ENCODE measurements around the gene TUBB2B. TPM values are rescaled to one million over a fixed set of nuclear protein-coding genes. Genes with fewer than 3 reads are reported as not detected.

The TUBB2B gene
- total RNA-seq, 1 donor from 2014 or later: 6.9 TPM

- Histone ChIP-seq H3K4me3 (no peak overlapping the region), H3K27me3 (no peaks in the 10 kb centered on the region), H3K4me1 (no peaks in the 10 kb centered on the region), H3K27ac (no peak overlapping the region), H3K36me3 (peaks cover 0 to 42% of the 10 kb centered on the region in 2 donors), H3K9me3 (no peaks in the 10 kb centered on the region)
- TF ChIP-seq, protein P1, sequence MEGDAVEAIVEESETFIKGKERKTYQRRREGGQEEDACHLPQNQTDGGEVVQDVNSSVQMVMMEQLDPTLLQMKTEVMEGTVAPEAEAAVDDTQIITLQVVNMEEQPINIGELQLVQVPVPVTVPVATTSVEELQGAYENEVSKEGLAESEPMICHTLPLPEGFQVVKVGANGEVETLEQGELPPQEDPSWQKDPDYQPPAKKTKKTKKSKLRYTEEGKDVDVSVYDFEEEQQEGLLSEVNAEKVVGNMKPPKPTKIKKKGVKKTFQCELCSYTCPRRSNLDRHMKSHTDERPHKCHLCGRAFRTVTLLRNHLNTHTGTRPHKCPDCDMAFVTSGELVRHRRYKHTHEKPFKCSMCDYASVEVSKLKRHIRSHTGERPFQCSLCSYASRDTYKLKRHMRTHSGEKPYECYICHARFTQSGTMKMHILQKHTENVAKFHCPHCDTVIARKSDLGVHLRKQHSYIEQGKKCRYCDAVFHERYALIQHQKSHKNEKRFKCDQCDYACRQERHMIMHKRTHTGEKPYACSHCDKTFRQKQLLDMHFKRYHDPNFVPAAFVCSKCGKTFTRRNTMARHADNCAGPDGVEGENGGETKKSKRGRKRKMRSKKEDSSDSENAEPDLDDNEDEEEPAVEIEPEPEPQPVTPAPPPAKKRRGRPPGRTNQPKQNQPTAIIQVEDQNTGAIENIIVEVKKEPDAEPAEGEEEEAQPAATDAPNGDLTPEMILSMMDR (IDR thresholded peaks at IDR 0.05): no peak
- TF ChIP-seq POLR2A (IDR thresholded peaks at IDR 0.05) (no peak), POLR2AphosphoS5 (IDR thresholded peaks at IDR 0.05; ENCODE audit: insufficient read depth in 1 of 2, low read depth in 1 of 2) (no peak)
- DNase-seq (ENCODE audit: extremely low spot score in 2 of 2): no peak
- intact Hi-C loops (cut with DNase I): no loop called here
Measured at GRCh38 chr6:3272911-3273547, 45.6 kb upstream of the TUBB2B start.

DNA sequence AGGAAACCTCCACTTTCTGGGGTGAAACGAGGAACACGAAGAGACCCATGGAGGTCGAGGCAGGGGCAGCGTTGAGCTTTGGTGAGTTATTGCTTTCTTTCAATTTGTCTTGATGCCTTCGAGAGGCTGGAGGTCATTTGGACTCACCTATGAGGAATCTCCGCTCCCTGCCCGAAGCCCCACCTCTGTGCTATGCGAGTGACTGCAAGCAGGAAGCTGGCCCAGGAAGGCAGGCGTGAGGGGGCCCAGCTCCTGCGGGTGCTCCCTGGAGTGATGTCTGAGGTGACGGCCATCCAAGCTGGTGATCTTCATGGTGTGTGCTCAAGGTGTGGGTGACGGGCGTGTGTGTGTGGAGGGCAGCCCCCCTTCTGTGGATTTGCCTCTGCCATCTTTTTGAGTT lies 44.3 kb upstream of the TUBB2B start:
- Histone ChIP-seq H3K27ac (no peak overlapping the region), H3K27me3 (no peaks in the 10 kb centered on the region), H3K36me3 (peaks cover 0 to 42% of the 10 kb centered on the region in 2 donors), H3K4me1 (no peaks in the 10 kb centered on the region), H3K9me3 (no peaks in the 10 kb centered on the region), H3K4me3 (no peak overlapping the region)
- TF ChIP-seq POLR2AphosphoS5 (IDR thresholded peaks at IDR 0.05; ENCODE audit: insufficient read depth in 1 of 2, low read depth in 1 of 2) (no peak), POLR2A (IDR thresholded peaks at IDR 0.05) (no peak)
- TF ChIP-seq, protein P1 (IDR thresholded peaks at IDR 0.05): no peak
- DNase-seq (ENCODE audit: extremely low spot score in 2 of 2): no peak
- intact Hi-C loops (cut with DNase I): no loop called here

DNA sequence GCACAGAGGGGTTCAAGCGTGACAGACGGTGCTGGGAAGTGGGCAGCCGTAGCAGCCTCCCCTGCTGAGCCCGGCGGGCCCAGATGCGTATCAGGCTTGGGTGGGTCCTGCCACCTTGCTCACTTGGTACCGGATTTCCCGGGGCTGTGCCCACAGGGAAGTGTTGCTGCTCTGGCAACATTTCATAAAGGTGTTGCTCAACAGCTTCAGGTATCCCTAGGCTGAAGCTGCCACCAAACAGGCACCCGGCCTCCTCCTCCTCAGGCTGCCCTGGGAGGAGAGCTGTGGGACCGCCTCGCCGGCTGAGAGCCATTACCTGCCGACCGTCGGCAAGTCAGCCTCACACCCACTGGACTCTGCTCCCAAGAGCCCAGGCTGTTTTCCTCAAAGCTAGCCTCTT lies 42.8 kb upstream of the TUBB2B start:
- intact Hi-C loops (cut with DNase I): no loop called here
- TF ChIP-seq, protein P1 (IDR thresholded peaks at IDR 0.05): no peak
- TF ChIP-seq POLR2A (IDR thresholded peaks at IDR 0.05) (no peak), POLR2AphosphoS5 (IDR thresholded peaks at IDR 0.05; ENCODE audit: insufficient read depth in 1 of 2, low read depth in 1 of 2) (no peak)
- peaks cover 3% of the 10 kb centered on the region for H3K4me1 ChIP-seq
- DNase-seq (ENCODE audit: extremely low spot score in 2 of 2): no peak
- no peaks in the 10 kb centered on the region for H3K9me3 ChIP-seq
- H3K4me3 ChIP-seq: no peak overlapping the region
- H3K27me3 ChIP-seq: no peaks in the 10 kb centered on the region
- no peak overlapping the region for H3K27ac ChIP-seq
- peaks cover 0 to 42% of the 10 kb centered on the region in 2 donors for H3K36me3 ChIP-seq

DNA sequence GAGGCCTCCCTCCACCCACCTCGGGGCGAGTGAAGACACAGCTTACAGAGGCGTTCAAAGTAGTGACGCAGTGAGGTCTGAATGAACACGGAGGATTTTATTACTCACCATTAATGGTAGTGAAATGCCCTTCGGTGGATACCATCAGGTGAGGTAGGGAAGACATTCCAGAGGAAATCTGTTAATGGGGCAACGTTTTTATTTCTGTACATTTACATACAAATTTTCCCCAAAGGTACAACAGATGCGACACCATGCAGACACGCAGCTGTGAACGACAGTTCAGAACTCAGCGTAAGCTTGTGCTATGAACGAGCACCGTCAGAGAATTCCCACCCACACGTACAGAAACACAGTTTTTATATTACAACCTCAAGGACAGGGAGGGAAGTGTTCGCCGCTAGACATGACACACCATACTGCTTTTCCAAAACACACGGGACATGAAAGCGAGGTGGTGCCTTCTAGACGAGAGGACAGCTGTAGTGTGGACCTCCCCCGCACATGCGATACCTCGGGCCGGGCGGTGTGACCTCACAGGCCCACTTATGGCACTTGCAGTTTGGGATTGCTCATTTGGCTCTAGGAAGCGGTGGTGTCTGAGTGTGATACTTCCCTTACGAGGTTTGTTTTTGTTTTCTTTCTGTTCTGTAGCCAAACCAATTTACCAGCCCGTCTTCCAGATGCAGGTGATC lies 42.0 kb upstream of the TUBB2B start:
- peaks cover 5% of the 10 kb centered on the region for H3K4me1 ChIP-seq
- intact Hi-C loops (cut with DNase I): no loop called here
- H3K4me3 ChIP-seq: no peak overlapping the region
- no peak for DNase-seq (ENCODE audit: extremely low spot score in 2 of 2)
- no peak overlapping the region for H3K27ac ChIP-seq
- no peak for TF ChIP-seq POLR2A (IDR thresholded peaks at IDR 0.05)
- TF ChIP-seq, protein P1 (IDR thresholded peaks at IDR 0.05): no peak
- H3K9me3 ChIP-seq: no peaks in the 10 kb centered on the region
- no peaks in the 10 kb centered on the region for H3K27me3 ChIP-seq
- H3K36me3 ChIP-seq: peaks cover 0 to 42% of the 10 kb centered on the region in 2 donors

GRCh38 chr6:3268680-3269079 lies 41.2 kb upstream of the TUBB2B start:
- intact Hi-C loops (cut with DNase I): no loop called here
- no peak overlapping the region for H3K27ac ChIP-seq
- H3K36me3 ChIP-seq: peaks cover 0 to 49% of the 10 kb centered on the region in 2 donors
- no peaks in the 10 kb centered on the region for H3K27me3 ChIP-seq
- TF ChIP-seq POLR2AphosphoS5 (IDR thresholded peaks at IDR 0.05; ENCODE audit: insufficient read depth in 1 of 2, low read depth in 1 of 2) (no peak), POLR2A (IDR thresholded peaks at IDR 0.05) (no peak)
- TF ChIP-seq, protein P1 (IDR thresholded peaks at IDR 0.05): no peak
- DNase-seq (ENCODE audit: extremely low spot score in 2 of 2): no peak
- H3K9me3 ChIP-seq: no peaks in the 10 kb centered on the region
- H3K4me1 ChIP-seq: peaks cover 13% of the 10 kb centered on the region
- H3K4me3 ChIP-seq: no peak overlapping the region

Measured in vagina (tissue), 2 donors.